ENCODE measurements around the gene RAB5A.
"Not testable (repeated sequence)": the region's sequence is repeated elsewhere in the genome, so short reads cannot be mapped to it uniquely, and the experiment has no call there.

DNA sequence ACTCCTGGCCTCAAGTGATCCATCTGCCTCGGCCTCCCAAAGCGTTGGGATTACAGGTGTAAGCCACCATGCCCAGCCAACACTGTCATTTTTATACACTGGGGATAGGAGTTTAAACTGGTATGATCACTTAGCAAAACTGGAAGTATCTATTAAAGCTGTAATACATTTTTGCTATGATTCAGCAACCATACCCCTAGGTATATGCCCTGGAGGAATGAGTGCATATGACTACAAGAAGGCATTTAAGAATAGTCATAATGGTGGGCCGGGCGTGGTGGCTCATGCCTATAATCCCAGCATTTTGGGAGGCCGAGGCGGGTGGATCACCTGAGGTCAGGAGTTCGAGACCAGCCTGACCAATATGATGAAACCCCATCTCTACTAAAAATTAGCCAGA lies 85.0 kb downstream of the RAB5A start:
- TF ChIP-seq, protein P1, sequence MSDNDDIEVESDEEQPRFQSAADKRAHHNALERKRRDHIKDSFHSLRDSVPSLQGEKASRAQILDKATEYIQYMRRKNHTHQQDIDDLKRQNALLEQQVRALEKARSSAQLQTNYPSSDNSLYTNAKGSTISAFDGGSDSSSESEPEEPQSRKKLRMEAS (IDR thresholded peaks at IDR 0.05; ENCODE audit: low read depth, low read length), result not testable (repeated sequence)
- TF ChIP-seq, protein P2, sequence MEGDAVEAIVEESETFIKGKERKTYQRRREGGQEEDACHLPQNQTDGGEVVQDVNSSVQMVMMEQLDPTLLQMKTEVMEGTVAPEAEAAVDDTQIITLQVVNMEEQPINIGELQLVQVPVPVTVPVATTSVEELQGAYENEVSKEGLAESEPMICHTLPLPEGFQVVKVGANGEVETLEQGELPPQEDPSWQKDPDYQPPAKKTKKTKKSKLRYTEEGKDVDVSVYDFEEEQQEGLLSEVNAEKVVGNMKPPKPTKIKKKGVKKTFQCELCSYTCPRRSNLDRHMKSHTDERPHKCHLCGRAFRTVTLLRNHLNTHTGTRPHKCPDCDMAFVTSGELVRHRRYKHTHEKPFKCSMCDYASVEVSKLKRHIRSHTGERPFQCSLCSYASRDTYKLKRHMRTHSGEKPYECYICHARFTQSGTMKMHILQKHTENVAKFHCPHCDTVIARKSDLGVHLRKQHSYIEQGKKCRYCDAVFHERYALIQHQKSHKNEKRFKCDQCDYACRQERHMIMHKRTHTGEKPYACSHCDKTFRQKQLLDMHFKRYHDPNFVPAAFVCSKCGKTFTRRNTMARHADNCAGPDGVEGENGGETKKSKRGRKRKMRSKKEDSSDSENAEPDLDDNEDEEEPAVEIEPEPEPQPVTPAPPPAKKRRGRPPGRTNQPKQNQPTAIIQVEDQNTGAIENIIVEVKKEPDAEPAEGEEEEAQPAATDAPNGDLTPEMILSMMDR (IDR thresholded peaks at IDR 0.05 in 2 of 3, conservative IDR thresholded peaks at IDR 0.05 in 1 of 3; ENCODE audit: control insufficient read depth in 2 of 3, extremely low read depth in 1 of 3, insufficient read depth in 1 of 3, low read depth in 3 of 3, low read length in 3 of 3), result not testable (repeated sequence)
- TF ChIP-seq, protein P3, sequence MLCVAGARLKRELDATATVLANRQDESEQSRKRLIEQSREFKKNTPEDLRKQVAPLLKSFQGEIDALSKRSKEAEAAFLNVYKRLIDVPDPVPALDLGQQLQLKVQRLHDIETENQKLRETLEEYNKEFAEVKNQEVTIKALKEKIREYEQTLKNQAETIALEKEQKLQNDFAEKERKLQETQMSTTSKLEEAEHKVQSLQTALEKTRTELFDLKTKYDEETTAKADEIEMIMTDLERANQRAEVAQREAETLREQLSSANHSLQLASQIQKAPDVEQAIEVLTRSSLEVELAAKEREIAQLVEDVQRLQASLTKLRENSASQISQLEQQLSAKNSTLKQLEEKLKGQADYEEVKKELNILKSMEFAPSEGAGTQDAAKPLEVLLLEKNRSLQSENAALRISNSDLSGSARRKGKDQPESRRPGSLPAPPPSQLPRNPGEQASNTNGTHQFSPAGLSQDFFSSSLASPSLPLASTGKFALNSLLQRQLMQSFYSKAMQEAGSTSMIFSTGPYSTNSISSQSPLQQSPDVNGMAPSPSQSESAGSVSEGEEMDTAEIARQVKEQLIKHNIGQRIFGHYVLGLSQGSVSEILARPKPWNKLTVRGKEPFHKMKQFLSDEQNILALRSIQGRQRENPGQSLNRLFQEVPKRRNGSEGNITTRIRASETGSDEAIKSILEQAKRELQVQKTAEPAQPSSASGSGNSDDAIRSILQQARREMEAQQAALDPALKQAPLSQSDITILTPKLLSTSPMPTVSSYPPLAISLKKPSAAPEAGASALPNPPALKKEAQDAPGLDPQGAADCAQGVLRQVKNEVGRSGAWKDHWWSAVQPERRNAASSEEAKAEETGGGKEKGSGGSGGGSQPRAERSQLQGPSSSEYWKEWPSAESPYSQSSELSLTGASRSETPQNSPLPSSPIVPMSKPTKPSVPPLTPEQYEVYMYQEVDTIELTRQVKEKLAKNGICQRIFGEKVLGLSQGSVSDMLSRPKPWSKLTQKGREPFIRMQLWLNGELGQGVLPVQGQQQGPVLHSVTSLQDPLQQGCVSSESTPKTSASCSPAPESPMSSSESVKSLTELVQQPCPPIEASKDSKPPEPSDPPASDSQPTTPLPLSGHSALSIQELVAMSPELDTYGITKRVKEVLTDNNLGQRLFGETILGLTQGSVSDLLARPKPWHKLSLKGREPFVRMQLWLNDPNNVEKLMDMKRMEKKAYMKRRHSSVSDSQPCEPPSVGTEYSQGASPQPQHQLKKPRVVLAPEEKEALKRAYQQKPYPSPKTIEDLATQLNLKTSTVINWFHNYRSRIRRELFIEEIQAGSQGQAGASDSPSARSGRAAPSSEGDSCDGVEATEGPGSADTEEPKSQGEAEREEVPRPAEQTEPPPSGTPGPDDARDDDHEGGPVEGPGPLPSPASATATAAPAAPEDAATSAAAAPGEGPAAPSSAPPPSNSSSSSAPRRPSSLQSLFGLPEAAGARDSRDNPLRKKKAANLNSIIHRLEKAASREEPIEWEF (IDR thresholded peaks at IDR 0.05; ENCODE audit: insufficient replicate concordance, low read depth, low read length), result not testable (repeated sequence)
- not testable (repeated sequence) for TF ChIP-seq MEF2A (IDR thresholded peaks at IDR 0.05; ENCODE audit: insufficient read depth, low read depth, low read length); JUNB (IDR thresholded peaks at IDR 0.05); EZH2 (IDR thresholded peaks at IDR 0.05; ENCODE audit: borderline replicate concordance, control insufficient read depth, low read depth, low read length); HDAC6 (IDR thresholded peaks at IDR 0.05; ENCODE audit: unreplicated experiment); ZZZ3 (IDR thresholded peaks at IDR 0.05; ENCODE audit: control insufficient read depth, insufficient read length, low read depth); MTA2 (IDR thresholded peaks at IDR 0.05; ENCODE audit: low read depth); SMAD1 (IDR thresholded peaks at IDR 0.05; ENCODE audit: low read depth, partially characterized antibody); POLR2AphosphoS2 (IDR thresholded peaks at IDR 0.05; ENCODE audit: low read depth, low read length)
- TF ChIP-seq, protein P4, sequence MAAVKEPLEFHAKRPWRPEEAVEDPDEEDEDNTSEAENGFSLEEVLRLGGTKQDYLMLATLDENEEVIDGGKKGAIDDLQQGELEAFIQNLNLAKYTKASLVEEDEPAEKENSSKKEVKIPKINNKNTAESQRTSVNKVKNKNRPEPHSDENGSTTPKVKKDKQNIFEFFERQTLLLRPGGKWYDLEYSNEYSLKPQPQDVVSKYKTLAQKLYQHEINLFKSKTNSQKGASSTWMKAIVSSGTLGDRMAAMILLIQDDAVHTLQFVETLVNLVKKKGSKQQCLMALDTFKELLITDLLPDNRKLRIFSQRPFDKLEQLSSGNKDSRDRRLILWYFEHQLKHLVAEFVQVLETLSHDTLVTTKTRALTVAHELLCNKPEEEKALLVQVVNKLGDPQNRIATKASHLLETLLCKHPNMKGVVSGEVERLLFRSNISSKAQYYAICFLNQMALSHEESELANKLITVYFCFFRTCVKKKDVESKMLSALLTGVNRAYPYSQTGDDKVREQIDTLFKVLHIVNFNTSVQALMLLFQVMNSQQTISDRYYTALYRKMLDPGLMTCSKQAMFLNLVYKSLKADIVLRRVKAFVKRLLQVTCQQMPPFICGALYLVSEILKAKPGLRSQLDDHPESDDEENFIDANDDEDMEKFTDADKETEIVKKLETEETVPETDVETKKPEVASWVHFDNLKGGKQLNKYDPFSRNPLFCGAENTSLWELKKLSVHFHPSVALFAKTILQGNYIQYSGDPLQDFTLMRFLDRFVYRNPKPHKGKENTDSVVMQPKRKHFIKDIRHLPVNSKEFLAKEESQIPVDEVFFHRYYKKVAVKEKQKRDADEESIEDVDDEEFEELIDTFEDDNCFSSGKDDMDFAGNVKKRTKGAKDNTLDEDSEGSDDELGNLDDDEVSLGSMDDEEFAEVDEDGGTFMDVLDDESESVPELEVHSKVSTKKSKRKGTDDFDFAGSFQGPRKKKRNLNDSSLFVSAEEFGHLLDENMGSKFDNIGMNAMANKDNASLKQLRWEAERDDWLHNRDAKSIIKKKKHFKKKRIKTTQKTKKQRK (IDR thresholded peaks at IDR 0.05; ENCODE audit: low read depth, low read length), result not testable (repeated sequence)
- TF ChIP-seq, protein P5, sequence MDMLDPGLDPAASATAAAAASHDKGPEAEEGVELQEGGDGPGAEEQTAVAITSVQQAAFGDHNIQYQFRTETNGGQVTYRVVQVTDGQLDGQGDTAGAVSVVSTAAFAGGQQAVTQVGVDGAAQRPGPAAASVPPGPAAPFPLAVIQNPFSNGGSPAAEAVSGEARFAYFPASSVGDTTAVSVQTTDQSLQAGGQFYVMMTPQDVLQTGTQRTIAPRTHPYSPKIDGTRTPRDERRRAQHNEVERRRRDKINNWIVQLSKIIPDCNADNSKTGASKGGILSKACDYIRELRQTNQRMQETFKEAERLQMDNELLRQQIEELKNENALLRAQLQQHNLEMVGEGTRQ (IDR thresholded peaks at IDR 0.05; ENCODE audit: borderline replicate concordance, low read depth, low read length), result not testable (repeated sequence)
